Fibroblast of skin of left biceps (primary cell): ENCODE measurements around the gene IQCE.

Experiments
- DNase-seq, 2 experiments: peaks; one replicate each; pipeline ENCODE4 v3.0.0-alpha.2; 2013; ENCODE audit warnings: low read depth in 2 of 2

The IQCE gene, protein sequence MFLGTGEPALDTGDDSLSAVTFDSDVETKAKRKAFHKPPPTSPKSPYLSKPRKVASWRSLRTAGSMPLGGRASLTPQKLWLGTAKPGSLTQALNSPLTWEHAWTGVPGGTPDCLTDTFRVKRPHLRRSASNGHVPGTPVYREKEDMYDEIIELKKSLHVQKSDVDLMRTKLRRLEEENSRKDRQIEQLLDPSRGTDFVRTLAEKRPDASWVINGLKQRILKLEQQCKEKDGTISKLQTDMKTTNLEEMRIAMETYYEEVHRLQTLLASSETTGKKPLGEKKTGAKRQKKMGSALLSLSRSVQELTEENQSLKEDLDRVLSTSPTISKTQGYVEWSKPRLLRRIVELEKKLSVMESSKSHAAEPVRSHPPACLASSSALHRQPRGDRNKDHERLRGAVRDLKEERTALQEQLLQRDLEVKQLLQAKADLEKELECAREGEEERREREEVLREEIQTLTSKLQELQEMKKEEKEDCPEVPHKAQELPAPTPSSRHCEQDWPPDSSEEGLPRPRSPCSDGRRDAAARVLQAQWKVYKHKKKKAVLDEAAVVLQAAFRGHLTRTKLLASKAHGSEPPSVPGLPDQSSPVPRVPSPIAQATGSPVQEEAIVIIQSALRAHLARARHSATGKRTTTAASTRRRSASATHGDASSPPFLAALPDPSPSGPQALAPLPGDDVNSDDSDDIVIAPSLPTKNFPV

DNA sequence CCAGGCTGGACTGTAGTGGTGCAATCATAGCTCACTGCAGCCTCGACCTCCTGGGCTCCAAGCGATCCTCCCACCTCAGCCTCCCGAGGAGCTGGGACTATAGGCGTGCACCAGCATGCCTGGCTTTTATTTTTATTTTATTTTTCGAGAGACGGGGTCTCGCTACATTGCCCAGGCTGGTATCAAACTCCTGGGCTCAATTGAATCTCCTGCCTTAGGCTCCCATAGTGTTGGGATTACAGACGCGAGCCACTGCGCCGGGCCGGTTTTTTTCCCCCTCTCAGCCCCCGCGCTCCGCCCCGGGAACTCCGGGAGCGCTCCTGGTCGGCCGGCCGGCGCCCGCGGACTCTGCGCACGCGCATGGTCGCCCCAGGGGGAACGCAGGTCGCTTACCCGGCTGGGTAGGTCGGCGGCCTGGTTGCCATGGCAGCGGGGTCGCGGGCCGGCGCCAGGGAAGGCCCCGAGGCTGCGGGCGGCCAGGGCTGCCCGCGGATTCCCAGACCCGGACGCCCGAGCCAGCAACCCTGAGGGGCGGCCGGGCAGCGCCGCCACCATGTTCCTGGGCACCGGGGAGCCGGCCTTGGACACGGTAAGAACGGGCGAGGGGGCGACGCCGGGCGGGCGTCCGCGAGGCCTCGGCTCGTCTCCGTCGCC lies at the start of gene IQCE:
TSS of gene IQCE (plus strand) at position 351 of the 654 bp plus-strand sequence. CDS start at position 554, 203 bp downstream.
- DNase-seq = peak; percentile 59 to 60

DNA sequence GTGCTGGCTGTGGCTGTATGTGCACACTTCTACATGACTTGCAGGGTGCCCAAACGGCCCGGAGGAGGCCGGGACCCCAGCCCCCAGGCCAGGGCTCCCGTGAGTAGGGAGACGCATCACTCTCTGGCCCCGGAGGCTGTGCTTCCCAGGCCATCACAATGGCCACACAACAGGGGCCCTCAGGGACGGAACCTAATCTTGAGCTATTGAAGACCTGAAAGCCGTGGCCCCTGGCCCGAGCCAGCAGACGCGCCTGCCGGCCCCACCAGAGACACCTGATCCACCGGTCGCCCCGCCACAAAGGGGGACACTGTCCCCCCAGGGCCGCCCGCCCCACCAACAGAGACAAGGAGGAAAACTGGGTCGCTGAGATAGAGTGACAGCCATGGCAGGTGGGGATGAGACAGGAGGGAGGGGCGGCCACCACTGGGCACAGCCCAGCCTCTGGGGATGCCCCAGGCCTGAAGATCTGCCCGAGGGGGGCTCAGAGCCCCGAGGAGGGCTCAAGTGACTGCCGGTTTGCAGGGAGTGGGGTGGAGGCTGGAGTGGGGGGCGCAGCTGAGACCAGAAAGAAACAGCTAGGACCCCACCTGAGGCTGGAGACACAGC lies 49.4 kb upstream of the IQCE start:
- DNase-seq = no peak

DNA sequence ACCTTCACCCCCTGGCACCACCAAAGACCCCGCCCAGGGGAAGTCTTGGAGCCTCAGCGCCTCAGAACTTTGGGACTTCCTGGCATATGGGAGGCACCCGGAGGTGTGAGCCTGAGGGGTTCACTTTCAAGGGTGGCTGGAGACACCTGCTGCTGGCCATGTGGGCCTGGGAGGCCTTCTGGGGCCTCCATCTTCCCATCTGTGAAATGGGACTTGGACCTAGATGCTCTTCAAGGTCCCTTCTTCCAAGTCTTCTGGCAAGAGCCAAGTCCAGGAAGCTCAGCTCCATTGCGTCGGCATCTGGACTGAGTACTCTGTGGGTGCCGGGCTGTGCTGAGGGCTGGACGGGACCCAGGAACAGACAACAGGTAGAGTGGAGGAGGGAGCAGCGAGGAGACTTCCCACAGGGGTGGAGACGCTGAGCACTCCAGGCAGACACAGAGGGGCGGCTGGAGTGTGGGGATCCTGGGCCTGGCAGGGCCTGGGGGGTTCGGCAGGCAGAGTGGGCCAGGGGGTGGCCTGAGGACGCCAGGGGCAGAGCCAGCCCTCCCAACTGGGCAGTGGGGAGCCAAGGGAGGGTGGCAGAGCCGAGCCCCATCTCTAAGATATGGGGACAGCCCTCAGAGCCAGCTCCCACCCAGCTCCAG lies 48.5 kb upstream of the IQCE start:
- no peak for DNase-seq

DNA sequence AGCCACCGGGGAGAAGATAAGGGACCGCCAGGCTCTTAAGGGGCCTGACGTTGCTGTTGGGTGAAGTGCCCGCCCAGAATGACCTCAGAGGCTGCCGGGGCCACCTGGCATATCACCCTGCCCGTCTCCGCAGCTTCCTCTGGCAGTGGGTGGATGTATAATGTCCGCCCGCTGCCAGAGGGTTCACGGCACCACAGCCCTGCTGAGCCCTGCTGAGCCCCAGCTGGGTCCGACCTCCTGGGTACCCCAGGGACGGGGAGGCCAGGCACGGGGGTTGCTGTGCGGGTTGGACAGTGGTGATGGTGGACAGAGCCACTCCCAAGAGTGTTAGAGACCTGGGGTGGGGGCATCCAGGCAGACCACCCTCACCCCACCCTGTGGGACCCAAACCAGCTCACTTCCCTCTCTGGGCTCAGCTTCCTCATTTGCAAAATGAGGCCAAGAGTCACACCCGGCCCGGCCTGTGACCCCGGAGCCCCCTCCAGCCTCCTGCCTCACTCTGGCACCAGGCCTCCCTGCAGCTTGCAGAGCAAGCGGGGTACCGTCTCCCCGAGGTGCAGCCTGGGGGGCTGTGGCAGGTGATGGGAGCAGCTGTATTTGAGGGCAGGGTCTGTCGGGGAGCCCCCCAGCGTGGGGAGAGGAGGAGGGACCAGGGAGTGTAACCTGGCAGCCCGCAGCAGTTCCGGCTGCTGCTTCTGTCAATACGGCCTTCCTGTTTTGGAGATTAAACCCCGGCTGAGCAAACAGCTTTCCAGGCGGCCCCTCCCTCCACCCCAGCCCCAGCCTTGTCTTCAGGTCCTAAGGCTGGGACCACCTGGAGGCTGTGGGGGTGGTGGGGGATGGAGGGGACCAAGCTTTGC lies 47.6 kb upstream of the IQCE start:
- DNase-seq = no peak

DNA sequence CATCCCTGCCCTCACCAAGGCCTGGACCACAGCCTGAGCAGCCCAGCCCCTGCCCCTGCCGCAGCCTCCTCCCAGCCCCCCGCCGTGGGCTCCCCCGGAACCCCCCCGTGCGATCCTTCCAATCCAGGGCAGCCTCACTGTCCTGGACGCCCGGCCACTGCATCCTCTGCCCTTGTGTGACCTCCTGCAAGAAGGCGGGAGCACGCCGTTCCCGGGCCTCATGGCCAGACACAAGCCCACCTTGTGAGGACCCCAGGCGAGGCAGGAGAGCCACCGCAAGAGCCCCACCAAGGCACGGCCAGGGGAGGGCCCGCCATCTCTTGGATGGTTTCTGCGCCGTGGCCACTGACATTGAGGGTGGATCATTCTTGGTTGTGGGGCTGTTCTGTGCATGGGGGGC lies 47.0 kb upstream of the IQCE start:
- no peak for DNase-seq

DNA sequence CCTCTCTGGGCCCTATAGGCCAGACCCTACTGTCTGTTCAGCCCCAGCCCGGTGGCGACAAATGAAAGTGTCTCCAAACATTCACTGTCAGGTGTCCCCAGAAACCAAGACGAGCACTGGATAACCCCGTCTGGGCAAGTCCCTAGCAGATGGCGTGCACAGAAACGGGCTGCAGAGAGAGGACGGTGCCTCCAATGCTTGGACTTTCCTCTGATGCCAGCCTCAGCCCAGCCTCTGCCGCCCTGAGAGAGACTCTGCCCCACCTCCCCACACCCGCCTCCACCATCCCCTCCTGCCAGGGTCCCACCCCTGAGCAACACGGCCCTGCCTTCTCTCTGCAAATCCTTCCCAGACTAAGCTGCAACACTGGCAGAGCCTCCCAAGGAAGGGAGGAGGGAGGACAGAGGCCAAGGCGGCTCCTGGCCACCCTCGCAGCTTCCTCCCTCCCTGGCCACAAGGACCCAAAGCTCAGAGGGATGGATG lies 46.6 kb upstream of the IQCE start:
- DNase-seq = no peak

DNA sequence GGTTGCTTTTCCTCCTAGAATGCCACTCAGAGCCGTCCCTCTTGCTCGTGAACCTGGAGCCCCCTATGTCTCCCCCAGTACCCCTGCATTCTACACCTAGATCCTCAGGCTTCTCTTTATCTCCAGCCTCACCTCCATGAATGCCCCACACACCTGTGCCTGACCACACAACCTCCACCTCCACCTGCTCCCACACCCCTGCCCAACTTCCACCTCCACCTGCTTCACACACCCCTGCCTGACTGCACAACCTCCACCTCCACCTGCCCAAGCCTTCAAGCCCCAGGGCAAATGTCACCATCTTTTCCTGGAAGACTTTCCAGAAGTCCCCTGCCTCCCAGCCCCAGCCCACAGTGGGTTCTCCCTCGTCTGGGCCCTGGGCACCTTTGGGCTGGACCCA lies 46.1 kb upstream of the IQCE start:
- DNase-seq = no peak

DNA sequence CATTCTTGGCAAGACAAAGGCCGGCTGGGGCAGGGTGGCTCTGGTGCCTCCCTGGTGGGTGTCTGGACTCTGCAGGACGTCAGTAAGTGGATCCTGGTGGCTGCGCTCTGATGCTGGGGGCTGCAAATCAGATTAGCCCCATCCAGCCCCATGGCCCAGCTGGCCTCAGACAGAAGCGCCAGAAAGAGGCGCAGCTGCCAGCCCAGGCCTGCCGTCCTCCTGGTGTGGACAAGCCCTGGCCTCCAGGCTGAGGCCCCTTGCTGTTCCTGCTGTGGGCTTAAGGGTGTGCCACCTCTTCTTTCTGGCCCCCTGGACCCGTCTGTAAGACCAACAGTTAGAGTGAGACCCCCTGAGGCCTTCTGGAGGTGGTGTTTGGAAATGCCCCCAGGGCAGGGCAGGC lies 45.1 kb upstream of the IQCE start:
- DNase-seq = no peak

DNA sequence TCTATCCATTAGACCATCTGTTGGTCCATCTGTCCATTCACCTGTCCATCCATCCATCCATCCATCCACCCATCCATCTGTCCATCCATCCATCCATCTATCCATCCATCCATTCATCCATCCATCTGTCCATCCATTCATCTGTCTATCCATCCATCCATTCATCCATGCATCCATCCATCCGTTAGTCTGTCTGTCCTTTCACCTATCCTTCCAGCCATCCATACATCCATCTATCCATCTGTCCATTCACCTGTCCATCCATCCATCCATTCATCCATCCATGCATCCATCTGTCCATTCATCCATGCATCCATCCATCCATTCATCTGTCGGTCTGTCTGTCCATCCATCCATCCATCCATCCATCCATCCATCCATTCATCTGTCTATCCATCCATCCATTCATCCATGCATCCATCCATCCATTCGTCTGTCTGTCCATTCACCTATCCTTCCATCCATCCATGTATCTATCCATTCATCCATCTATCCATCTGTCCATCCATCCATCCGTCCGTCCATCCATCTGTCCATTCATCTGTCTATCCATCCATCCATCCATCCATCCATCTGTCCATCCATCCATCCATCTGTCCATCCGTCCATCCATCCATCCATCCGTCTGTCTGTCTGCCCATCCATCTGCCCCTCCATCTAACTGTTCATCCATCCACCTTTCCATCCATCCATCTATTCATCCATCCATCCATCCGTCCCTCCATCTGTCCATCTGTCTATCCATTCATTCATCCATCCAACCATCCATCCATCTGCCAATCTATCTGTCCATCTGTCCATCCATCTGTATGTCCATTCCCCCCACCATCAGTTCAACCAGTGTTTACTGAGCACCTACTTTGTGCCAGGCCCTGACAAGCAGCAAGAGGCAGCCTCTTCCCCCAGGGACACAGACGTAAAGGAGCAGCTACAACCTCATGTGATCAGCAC lies 44.0 kb upstream of the IQCE start:
- no peak for DNase-seq

DNA sequence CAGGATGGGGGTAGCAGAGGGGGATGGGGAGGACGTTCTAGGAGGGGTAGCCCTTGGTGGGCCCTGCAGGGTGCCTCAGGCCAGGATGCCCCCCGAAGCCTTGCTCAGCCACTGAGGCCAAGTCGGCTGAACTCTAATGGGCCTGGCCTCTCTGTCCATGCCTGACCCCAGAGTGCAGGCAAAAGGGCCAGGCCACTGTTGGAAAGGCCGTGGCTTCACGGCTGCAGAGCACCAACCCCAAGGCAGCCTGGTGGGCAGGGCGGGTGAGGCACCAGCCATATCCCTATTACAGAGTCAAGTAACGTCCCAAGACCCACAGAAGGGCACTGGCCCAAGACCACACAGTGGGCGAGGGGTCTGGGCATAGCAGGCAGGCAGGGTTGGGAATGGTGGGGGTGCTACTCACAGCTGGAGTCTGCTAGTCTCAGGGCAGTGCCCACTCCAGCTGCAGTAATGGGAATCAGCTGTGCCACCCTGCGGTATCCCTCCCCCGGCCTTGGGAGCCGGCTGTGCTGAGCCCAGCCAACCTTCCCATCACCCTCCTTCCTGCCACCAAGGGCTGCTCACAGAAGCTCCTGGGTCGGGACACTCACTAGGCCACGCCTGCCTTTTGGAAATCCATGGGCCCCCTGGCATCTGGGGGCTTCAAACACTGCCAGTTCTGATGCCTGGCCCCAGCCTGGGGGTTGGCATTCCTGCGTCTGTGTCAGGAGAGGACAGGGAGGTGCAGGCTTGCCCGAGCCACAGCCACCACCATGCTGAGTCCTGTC lies 43.2 kb upstream of the IQCE start:
- DNase-seq = no peak

DNA sequence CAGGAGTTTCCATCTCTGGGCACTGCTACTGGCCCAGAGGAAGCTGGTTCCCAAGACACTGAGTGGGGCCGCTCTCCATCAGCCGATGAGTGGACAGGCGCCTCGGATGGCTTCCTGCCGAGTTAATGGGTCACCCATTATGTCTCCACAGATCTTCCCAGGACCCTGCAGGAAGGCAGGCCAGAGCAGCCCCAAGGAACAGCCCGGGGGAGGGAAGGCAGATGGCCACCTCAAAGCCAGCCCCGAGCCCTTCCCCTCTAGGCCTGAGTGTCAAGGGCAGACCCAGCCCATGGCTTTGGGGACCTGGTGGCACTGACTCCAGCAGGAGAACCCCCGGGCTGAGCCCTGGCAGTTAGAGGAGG lies 42.6 kb upstream of the IQCE start:
- DNase-seq = no peak

DNA sequence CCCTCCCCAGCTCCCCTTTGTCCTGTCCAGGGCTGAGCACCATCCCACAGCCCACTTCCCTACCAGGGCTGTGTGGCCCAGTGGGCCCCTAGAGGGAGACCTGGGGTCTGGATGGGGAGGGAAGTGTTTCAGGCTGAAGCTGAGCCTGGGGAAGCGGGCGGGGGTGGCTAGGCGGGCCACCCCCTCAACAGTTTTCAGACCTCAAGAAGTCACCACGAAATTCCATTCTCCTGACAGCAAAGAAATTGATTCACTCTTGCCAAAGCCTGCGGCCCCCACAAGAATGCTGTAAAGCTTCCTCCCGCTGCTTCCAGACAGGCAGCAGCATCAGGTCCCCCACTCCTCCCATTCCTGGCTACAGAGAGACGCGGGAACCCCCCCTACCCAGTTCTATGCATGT lies 41.8 kb upstream of the IQCE start:
- DNase-seq = peak; percentile 92 to 93

DNA sequence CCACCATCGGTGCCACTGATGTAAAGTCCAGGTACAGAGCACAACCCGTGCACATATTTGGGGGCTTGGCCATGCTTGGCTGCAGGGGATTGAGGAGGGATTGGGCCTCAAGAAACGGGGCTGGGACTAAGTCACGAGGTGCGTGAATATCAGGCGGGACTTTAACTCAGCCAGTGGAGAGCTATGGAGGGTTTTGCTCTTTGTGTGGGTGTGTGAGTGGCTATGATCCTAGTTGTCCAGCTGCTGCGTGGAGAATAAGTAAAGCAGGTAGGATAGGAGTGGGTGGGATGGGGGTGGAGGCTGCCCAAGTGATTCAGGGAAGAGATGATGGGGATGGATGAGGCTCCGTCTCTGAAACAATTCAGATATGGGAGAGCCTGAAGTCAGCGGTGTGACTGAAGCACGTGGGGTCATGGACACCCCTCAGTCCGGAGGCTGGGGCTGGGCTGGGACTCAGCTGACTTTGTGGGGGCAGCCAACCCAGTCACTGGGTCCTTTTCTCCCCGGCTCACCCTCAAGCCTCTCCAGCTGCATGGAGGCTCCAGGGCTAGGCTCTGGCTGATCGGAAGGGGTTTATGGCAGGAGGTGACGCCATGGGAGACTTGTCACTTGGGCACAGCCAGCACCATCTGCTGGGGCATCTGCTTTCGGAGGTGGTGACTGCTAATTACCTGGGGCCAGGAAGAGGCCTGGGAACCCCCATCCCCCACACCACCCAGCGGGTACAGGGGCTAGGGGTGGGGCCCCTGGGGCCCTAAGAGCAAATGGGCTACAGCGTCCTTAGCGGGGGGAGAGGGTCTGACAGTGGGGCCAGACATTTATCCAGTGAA lies 40.9 kb upstream of the IQCE start:
- DNase-seq = no peak

DNA sequence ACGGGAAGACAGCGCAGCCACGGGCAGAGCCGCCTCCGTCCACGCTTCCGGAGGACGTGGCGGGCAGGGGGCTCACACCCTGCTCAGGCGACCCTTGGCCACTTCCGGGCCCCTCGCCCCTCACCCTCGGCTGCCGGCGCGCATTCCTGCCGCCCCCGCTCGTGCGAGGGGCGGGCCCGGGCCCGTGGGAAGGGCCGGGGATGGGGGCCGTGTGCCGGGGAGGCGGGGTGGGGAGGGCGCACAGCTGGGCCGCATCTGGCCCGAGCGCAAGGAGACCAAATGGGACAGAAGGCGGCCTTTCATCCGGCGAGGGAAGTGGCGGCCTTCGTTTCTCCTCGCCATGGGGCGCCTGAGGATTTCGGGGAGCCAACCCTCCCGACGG lies 40.1 kb upstream of the IQCE start:
- DNase-seq = no peak

DNA sequence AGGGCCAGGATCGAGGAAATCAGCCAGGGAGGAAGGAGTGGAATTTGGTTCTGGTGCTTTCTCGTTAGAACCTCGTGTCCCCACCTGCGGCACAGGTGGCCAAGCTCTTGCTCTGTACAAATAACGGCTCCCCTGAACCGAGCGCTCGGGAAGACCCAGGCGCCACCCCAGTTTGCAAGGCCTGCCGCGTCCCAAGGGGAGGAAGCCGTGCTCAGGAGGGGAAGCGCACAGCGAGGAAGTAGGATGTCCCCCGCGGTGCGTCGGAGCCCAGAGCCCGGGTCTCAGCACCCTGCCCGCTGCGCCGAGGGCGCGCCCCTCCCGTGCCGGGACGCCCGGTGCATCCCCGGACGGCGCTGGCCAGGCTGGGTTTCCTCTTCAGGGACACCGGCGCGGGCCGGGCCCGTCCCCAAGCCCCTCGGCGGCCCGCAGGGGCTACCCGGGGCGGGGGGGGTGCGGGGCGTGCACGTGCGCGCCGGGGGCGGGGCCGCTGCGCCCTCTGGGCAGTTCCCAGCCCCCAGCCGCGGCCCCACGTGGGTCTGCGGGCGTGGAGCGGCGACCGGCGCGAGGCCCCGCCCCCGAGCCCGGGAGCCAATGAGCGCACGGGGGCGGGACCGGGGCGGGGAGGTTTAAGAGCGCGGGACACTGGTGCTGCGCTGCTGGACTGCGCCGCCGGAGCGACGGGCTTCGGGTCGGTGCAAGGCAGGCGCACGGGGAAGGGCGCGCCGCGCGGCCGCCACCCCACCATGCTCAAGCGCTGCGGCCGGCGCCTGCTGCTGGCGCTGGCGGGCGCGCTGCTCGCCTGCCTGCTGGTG lies 39.5 kb upstream of the IQCE start, which contains the start of gene LFNG:
TSS of gene LFNG (plus strand) at position 656 of the 812 bp plus-strand sequence. CDS start at position 744, 88 bp downstream.
- peak; percentile 72 to 81 for DNase-seq

DNA sequence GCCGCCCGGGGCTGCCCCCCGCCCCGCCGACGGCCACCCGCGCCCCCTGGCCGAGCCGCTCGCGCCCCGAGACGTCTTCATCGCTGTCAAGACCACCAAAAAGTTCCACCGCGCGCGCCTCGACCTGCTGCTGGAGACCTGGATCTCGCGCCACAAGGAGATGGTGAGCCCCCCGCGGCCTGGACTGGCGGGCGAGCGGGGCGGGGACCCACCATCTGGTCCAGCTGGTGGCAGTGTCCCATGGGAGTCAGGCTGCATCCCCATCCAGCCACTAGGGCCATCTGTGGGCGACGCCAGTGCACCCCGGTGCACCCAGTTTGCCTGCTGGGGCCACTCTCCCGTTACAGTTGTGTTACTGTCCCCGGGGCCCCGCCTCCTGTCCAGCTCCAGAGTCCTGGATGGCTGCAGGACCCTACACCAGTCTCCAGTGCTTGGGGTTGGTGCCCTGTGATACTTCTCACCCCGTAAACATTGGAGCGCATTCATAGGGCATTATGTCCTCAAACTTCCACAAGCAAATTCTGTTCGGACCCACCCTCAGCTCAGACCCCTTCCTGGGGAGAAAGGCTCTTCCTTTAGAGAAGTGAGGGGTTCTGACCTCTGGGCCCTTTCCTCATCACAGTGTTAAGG lies 38.5 kb upstream of the IQCE start:
- DNase-seq = no peak
